Activated CD8-positive, alpha-beta memory T cell treated with anti-CD3 and anti-CD28 coated beads for 48 hours (primary cell): ENCODE measurements around the gene MDP1.
"Not testable (repeated sequence)": the region's sequence is repeated elsewhere in the genome, so short reads cannot be mapped to it uniquely, and the experiment has no call there.

ENCODE experiments used
- DNase-seq, 3 experiments: peaks; one replicate each; pipeline ENCODE4 v3.0.0-alpha.2; 2020; ENCODE audit warnings: low read depth in 2 of 3, low spot score in 2 of 3

The MDP1 gene

DNA sequence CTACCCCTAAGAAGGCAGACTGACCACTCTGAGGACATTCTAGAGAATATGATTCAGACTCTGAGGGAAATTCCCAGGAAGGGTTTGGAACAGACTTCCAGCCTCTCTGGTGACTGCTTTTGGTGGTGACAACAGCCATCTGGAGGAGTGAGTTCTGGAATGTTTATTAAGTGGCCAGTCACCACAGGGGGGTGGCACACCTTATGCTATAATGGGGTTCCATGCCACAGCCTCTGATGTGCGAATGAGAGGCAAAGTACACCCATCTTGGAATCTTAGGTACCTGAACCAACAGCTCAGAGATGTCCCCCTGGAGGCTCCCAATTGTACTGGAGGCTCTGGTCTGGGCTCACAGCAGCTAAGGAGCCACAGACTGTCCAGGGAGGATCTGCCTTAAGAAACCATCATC lies 36.0 kb upstream of the MDP1 start:
- DNase-seq = no peak

DNA sequence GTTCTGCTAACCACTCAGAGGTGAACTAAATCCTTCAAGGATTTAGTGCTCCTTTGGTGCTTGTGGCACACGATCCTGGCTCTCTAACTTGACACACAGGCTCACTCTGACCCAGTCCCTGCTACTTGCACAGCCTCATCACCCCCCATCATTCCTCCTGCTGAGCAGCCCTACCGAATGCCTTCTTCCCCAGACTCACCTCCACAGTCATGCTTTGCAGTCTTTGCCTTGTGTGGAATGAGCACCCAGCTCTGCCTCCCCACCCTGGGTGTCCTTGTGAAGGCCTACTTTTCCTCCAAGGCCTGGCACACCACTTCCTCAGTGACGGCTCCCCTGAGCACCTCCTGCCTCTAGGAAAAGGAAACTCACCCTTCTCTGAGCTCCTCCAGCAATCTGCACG lies 34.5 kb upstream of the MDP1 start:
- no peak for DNase-seq

DNA sequence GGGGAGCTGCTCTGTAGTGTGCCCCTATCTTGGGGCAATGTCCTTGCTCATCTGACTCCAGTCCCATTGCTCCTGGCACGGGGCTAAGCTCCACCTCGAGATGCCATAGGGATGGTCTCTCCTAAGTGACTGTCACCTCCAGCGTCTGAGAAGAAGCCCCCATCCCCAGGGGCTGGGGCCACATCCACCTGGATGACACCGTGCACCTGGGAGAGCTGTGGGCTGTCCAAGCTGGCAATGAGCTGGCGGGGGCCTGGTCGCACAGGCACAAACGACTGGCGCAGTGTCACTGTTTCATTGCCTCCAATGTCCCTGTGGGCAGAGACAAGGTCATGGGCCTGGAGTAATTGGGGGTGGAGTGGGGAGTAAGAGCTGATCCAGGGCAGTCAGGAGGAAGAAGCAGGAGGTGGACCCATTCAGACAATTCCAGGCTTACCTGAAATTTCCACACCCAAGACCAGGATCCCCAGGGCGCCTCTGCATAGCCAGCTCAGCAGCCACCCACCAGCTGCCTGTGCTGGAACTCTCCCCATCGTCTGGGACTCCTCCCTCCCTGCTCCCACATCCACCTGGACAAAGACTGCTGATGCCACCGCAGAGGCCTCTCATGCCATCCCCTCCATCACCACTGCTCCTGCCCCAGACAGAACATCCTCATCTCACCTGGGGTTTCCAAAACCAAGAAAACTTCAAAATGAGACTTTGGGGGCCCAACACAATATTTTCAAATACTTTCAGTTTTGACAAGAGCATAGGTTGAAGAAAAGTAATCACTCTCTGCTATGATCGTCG lies 33.6 kb upstream of the MDP1 start:
- DNase-seq = no peak

DNA sequence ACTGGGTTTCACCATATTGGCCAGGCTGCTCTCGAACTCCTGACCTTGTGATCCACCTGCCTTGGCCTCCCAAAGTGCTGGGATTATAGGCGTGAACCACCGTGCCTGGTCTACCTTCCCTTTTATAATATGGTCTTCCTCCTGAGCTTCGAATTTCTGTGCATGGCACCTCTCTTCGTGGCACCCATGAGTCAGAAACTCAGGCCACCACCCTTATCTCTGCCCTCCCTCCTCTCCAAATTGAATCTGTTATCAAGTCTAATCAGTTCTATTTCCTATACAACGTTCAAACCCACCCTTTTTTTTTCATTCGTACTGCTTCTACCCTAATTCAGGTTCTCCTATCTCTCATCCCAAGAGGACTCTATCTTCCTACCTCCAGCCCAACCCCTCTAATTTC lies 31.6 kb upstream of the MDP1 start:
- DNase-seq = no peak

DNA sequence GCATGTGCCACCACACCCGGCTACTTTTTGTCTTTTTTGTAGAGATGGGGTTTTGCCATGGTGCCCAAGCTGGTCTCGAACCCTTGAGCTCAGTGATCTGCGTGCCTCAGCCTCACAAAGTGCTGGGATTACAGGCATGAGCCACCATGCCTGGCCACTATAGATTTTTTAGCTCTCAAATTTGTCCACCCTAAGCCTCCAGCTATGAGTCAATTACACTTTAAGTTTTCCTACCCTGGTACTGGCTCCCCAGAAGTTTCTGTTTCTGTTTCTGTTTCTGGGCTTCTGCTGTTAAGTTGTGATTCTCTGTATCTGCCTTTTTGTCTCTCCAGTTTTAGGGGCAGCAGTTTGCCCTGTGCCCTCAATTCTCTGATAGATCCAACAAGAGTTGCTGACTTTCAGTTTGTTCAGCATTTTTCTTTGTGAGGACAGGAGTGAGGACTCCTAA lies 30.9 kb upstream of the MDP1 start:
- DNase-seq = no peak

DNA sequence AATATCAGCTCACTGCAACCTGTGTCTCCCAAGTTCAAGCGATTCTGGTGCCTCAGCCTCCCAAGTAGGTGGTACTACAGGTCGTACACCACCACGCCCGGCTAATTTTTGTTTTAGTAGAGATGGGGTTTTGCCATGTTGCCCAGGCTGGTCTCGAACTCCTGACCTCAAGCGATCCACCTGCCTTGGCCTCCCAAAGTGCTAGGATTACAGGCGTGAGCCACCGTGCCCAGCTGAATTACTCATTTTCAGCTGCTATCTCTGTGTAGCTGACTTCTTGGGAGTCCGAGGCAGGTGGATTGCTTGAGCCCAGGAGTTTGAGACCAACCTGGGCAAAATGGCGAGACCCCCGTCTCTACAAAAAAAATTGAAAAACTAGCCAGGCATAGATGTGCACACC lies 29.5 kb upstream of the MDP1 start:
- DNase-seq = not testable (repeated sequence)

DNA sequence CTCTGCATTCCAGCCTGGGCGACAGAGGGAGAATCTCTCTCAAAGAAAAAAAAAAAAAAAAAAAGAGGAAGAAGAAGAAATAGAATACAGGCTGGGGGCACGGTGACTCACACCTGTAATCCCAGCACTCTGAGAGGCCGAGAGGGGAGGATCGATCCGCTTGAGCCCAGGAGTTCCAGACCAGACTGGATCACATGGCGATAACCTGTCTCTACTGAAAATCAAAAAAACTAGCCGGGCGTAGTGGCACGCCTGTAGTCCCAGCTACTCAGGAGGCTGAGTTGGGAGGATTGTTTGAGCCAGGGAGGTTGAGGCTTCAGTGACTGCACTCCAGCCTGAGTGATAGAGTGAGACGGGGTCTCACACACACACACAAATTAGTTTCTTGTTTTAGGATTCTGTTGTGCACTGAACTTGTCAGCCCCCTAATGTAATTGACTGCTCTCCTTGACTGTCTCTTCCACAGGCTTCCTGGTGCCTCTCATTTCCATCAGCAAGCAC lies 27.5 kb upstream of the MDP1 start:
- DNase-seq = no peak

DNA sequence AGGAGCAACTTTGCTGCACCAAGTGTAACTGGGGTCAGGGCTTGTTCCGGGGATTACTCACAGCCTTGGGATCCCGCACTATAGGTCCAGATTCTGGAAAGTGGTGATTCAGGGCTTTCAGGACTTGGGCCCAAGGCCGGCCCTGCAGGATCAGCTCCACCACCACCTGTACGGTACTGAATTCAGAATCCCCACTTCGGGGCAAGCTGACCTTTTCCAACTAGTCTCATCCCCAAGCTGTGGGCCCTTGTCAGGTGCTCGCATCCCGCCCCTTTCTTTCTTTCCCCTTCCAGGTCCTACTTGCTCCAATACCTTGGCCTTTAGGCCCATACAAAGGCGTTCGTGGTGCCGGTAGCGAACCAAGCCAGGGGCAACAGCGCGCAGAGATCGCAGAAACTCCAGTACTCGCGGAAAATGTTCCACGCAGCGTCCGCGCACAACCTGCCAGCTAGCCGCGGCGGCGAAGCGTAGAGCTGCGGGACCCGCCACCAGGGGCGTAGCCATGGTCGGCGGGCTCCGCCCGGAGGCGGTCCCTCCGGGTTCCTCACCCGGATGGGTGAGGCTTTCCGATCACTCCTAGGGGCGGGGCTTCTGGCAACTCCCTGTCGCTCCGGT lies 26.1 kb upstream of the MDP1 start:
- DNase-seq = peak in 1 of 3 experiments; percentile 82

DNA sequence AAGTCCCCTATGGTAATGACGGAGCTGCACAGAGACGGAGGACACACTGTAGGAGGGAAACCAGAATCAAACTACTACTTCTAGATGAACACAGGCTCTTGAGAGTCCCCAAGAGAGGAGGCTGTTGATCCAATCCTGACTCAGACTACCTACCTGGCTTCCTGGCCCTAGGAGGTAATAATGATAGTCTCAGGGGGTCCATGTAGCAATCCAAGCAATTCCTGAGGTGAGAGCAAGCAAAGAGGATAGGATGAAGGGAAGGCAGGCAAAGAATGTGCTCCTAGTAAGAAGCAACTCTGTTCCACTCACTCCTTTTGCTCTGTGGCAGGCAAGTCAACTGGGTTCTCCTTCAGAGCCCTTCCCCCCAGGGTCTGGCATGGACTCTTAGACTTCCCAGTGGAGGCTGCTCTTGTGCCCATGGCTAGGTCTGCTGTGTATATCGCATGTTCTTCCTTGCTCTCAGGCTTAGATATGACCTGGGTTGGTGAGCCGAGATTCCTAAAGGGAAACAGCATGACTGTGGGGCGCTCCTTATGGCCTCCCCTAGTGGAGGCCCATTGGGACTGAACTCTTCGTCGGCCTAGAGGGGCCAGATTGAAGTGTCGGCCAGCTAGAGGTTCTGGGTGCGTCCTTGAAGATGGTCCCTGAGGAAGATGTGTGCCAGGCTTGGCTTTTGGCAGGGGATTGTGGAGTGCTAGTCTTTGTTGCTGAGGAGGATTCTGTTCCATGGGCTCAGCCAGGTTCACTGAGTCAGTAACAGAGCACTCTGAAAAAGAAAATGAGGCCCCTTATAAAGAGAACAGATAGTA lies 24.4 kb upstream of the MDP1 start:
- no peak for DNase-seq

DNA sequence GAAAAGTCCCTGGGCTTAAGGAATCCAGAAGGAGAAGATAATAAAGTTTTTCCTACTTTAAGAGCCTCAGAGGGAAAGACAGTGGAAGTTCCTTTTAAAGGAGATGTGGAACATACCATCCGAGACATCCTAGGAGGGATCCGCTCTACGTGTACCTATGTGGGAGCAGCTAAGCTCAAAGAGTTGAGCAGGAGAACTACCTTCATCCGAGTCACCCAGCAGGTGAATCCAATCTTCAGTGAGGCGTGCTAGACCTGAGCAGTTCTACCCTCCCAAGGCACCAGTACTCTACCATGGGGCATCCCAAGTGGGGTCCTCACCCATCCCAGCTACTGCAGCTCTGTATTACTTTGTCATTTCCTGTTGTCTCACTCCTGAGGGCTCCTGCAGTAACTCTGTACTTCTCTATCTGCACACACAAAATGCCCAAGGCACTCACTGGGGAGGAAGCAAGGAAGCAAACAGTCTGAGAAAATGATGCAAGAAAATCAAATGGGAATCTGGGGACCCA lies 22.7 kb upstream of the MDP1 start:
- DNase-seq = no peak

DNA sequence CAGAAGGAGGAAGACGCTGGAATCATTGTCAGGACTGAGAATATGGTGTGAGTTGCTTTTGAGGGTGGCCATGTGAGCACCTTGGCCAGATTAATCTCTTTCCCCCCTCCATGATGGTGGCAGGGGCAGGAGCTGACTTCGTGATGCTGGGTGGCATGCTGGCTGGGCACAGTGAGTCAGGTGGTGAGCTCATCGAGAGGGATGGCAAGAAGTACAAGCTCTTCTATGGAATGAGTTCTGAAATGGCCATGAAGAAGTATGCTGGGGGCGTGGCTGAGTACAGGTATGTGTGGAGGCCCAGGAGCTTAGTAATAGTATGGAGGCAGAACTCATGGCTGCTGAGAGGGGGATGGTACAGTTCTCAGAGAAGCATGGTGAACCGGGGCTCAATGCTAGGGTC lies 22.3 kb upstream of the MDP1 start:
- DNase-seq = no peak

DNA sequence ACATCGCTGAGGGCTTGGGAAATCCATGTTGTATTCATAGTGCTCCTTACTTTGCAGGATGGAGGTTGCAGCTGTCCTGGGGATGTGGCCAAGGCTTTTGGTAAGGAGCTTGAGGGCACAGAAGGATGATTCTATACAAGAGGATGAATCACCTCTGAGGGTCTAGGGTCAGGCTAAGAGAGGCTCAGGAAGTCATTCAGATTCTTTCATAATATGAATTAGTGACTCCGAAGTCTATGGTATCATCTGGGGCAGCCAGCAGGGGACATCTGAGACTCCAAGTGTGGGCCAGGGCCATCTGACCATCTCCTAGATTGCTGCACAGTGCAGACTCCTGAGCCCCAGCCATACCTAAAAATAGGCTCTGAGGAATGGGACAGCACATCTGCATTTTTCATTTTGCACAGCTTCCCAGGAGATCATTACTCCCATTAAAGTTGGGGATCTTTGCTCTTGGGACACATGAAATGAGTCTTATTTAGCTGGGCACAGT lies 21.6 kb upstream of the MDP1 start:
- DNase-seq = no peak

DNA sequence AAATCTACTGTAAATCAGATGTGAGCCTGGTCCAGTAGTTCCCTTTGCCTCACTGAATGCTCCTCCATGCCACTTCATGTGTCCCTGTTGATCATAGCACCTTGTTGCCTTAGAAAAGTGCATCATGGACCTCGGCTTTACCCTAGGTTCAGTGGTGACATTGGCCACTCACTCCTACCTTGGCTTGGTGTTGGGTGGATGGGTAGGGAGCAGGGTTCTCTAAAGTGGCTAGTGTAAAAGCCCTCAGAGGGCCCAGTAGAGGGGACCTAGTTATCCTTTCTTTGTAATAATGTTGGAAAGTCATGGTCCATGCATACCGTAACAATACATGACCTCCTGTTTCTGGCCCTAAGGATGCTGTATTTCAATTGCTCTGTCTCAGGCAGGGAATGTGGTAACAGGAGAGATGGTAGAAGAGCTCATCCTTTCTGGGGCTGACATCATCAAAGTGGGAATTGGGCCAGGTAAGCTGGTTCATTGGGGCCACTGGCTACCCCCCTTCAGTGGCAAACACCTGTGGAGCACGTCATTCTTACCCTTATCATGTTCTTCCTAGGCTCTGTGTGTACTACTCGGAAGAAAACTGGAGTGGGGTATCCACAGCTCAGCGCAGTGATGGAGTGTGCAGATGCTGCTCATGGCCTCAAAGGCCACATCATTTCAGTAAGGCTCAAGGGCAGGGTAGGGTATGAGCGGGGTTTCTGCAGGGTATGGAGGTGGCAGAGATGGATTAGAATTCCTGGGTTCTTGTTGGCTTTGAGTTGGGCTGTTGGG lies 21.0 kb upstream of the MDP1 start:
- no peak for DNase-seq

DNA sequence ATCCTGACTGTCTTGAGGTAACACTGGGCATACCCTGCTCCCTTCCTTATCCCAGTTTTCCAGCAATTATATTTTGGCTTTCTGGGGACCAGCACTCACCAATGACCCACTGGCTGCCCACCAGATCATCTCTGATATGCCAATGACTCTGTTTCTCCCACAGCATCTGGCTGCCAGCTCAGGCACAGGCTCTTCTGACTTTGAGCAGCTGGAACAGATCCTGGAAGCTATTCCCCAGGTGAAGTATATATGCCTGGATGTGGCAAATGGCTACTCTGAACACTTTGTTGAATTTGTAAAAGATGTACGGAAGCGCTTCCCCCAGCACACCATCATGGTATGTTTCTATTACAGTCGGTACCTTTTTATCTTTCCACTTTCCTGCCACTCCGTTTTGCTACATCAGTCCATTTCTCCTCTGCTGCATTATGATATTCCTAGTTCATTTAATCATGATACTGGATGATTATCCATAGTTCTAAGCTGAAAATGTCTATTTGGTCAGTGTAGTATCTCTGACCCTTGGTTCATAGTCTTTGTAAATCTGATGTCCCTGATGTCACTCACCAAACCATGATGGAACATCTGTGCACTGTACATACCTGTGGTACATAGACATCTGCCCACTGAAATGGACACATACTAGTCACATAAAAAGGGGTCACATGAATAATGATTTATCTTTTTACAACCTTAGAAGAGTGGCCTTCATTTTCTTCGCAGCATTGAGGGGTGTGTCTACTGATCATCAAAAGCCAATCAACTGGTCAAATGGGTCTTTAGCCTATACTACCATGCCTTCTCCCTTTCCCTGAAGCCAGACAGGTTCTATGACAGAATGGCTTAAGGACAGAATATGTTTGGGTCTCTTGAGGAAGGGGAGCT lies 20.2 kb upstream of the MDP1 start:
- no peak for DNase-seq

DNA sequence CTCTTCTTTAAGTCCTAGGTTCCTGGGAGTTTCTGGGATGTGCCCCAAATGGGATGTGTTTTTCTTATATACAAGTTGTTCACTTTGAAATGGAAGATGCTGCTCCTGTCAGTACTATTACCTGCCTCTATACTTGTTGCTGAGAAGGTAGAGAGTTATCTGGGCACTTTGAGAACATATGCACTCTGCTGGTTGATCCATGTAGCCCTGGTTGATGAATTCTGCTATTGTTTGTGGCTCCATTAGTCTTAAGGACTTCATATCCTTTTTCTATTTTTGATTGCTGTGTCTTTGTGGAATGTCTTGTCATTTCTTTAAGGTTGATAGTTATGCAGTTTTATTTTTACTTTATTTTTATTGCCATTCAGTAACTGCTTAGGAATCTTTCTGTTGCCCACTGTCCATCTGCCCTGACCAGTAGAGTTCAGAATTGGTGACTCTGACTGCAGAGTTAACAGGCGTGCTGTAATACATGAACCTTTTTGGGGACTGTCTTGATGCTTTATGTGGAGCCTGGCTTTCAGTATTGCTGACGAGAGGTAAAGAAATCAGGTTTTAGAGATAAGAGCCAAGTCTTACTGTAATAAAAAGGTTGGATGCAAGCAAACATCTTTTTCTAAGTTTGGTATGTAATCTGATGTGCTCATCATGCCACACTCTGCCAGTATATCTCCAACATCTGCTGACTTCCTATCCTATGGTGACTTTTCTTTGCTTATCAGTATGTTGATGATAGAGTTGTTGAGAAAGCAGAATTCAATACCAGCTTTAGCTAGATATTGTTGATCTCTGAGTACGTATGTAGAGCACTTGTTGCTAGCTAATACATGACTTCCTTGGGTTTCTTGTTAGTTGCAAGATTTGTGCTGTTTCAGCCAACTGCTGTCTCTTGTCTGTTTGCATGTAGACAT lies 18.5 kb upstream of the MDP1 start:
- DNase-seq = no peak

DNA sequence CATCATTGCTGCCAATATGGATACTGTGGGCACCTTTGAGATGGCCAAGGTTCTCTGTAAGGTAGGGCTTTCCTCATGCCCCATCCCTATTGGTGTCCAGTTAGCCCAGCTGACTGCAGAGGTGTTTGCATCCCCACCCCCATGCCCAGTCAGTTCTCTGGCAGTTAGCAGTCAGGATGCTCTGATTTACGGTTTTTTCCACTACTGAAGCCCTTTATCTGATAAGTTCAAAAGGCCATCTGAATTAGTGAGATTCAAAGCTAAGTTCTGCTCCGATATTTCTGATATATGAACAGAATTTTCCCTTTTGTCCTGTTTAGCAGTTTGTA lies 17.6 kb upstream of the MDP1 start:
- DNase-seq = no peak

DNA sequence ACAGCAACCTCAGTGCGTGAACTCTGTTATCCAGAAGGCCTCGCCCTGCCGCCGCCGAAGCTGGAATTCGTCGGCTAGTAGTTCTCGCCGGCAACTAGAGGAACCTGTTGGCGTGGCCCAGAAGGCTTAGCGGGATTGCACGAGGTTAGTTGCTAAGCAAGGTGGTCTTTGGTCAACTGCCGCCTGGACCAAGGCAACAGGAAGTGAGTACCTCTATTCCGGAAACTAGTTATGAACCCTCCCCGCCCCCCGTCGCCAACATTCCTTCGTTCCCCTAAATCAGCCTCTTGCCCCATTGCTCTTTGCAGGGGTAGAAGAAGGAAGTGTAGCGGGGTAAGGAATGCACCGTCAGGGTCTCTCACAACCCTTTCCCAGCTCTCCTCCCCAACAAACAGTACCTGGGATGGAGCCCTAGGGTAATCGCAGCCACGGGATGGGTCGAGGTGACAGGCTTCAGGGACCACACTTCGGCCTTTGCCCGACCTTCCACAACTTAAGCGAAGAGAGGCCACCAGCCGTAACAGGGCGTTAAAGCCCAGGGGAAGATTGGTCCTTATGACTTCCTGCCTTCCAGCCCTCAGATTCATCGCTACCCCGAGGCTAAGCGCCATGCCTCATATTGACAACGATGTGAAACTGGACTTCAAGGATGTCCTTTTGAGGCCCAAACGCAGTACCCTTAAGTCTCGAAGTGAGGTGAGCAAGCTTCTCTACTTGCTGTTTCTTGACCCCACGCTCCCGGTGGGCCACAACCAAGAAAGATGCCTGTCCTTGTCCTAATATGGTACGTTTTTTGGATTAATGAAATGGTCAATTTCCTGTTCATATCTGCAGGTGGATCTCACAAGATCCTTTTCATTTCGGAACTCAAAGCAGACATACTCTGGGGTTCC lies 17.0 kb upstream of the MDP1 start, which contains the start of gene GMPR2:
GMPR2 (plus strand) TSS at position 285 of the 893 bp plus-strand sequence; CDS start at position 610, 325 bp downstream.
- no peak for DNase-seq
